Spleen (tissue), 11 donors: ENCODE measurements around the gene PEPD. TPM values are rescaled to one million over a fixed set of nuclear protein-coding genes. Genes with fewer than 3 reads are reported as not detected.

ENCODE experiments used
- DNase-seq: peaks from one replicate; pipeline ENCODE4 v3.0.0-alpha.2; 2020
- H3K27ac ChIP-seq, 8 donors: fragments of 200-600 bp; sonication (generic) in 7 of 8; 1 replicate in 4 of 8; 2 replicates in 4 of 8; pipeline versions ENCODE4 v1.5.0 to v1.8.0; 2016 to 2021; ENCODE audit warnings: inconsistent platforms in 4 of 8, mild to moderate bottlenecking in 4 of 8, moderate library complexity in 1 of 8
- H3K27me3 ChIP-seq, 7 donors: fragments of 200-600 bp; sonication (generic) in 6 of 7; replicated peaks in 1 of 7; 1 replicate in 4 of 7; 2 replicates in 3 of 7; pipeline versions ENCODE4 v1.5.0 to v1.8.0; 2016 to 2021; ENCODE audit warnings: inconsistent platforms in 3 of 7, mild to moderate bottlenecking in 1 of 7
- H3K36me3 ChIP-seq, 6 donors: fragments of 200-600 bp; sonication (generic) in 5 of 6; 1 replicate in 4 of 6; 2 replicates in 2 of 6; pipeline versions ENCODE4 v1.5.0 to v1.8.0; 2016 to 2021; ENCODE audit warnings: inconsistent platforms in 2 of 6
- H3K4me1 ChIP-seq, 6 donors: fragments of 200-600 bp; sonication (generic) in 5 of 6; 1 replicate in 3 of 6; 2 replicates in 3 of 6; pipeline versions ENCODE4 v1.5.0 to v1.8.0; 2016 to 2021; ENCODE audit warnings: inconsistent platforms in 3 of 6
- H3K4me3 ChIP-seq, 8 donors: fragments of 200-600 bp; sonication (generic) in 7 of 8; 1 replicate in 4 of 8; 2 replicates in 4 of 8; pipeline versions ENCODE4 v1.5.0 to v1.8.0; 2016 to 2021; ENCODE audit warnings: inconsistent platforms in 4 of 8, mild to moderate bottlenecking in 4 of 8, moderate library complexity in 2 of 8
- H3K9me3 ChIP-seq, 8 donors: fragments of 200-600 bp; sonication (generic) in 7 of 8; 1 replicate in 4 of 8; 2 replicates in 4 of 8; pipeline versions ENCODE4 v1.5.0 to v1.8.0; 2016 to 2021; ENCODE audit warnings: inconsistent platforms in 4 of 8
- POLR2A ChIP-seq, 3 donors: fragments of 450-650 bp; IDR thresholded peaks; one replicate each; pipeline ENCODE4 v1.5.1; 2017; ENCODE audit warnings: antibody characterized with exemption in 3 of 3, mild to moderate bottlenecking in 1 of 3
- POLR2AphosphoS5 ChIP-seq, 3 donors: sonication (generic); formaldehyde crosslinking; IDR thresholded peaks; one replicate each; pipeline ENCODE4 v1.5.1; 2017; ENCODE audit warnings: antibody characterized with exemption in 3 of 3
- WGBS, 5 donors: extraction: QIAGEN DNeasy Blood & Tissue Kit in 3 of 5; methylation state at CpG; one replicate each; pipeline versions ENCODE4 v1.1.5 to v1.1.7; 2013 to 2018; 5-methylcytosine and 5-hydroxymethylcytosine counted together
- intact Hi-C: fragments of 100-400 bp; cut with DNase I; formaldehyde crosslinking; loops from one replicate; pipeline ENCODE4 v1.15.0; 2023; ENCODE audit warnings: low total_unique reads
- polyA plus RNA-seq, 3 donors: library from polyadenylated mRNA; stranded (reverse); fragments of 200-250 nt; gene quantifications; one replicate each; pipeline ENCODE4 v1.2.1, GENCODE V29; 2013
- total RNA-seq, 7 donors: library from RNA; depleted of rRNA in 3 of 7; stranded (reverse); fragments of >200 nt in 3 of 7; fragmentation: NEBNext Ultra II Directional in 4 of 7; extraction: Animal tissue kit (Norgen Biotek cat#: 25700) in 4 of 7; gene quantifications; one replicate each; pipeline versions ENCODE4 v1.1.0 to v1.2.1, GENCODE V29; 2016 to 2021
- TF ChIP-seq, protein P1 (sequence below), 11 experiments: fragments of 200-600 bp in 7 of 11; fragments of 450-650 bp in 4 of 11; sonication (generic) in 4 of 11; IDR thresholded peaks in 8 of 11; conservative IDR thresholded peaks in 3 of 11; 1 replicate in 7 of 11; 2 replicates in 4 of 11; pipeline versions ENCODE4 v1.4.0 to v1.8.0; 2016 to 2021; ENCODE audit warnings: antibody characterized with exemption in 11 of 11, inconsistent platforms in 4 of 11, mild to moderate bottlenecking in 1 of 11
- donor health status: healthy with polysubstance abuse.
- donor health status: DM: no; HTN: no; CAD: no; lungs with moderate emphysema.
- donor health status: DM: no; HTN: no; CAD: no.
- donor health status: Bipolar disorder and iron deficiency.
- donor health status: healthy.
- donor health status: DM: no; HTN: no; CAD: no.
- donor health status: DM: yes; HTN: yes; CAD: no.

Gene PEPD
- total and polyA plus RNA-seq, 10 donors, result 38.4 to 98.3 (median 69.8) TPM

DNA sequence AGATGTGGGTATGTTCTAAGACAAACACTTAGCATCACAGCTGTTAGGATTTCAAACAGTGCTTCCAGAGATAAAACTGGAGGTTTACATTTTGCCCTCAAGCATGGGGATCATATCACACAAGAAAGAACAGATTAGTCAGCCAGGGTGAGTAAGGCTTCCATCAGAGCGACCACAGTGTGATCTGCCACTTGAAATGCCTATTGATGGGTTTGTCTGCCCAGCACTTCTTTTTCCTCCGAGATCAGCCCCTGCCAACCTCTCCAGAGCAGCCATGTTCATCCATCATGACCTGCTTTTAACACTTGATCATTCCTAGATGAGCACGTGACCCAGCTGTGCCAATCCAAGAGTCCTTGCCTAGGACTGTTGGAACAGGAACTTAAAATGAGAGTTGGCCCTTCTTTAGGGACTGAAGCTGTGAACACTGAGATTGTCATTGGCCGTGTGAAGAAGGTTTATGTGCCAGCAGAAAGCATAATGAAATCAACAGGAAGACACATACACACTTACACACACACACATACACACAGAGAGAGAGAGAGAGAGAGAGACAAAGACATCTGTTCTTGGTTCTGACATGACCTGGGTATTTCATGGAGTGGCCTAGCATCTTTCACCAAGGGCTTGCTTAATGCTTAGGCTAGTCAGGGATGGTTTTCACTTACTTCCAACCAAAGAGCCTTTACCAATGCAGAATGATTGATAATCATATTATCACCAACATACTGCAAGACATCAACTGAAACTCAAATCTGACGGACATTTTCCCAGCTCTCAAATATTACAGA, 153.3 kb downstream of the PEPD start:
- 58 to 79% (median 74%) methylated on average over 5 of the region's 5 CpGs for WGBS, 5 donors
- Histone ChIP-seq H3K27me3 (no peaks in the 10 kb centered on the region), H3K27ac (no peak overlapping the region), H3K9me3 (no peaks in the 10 kb centered on the region), H3K4me1 (peaks cover 0 to 13% (median 3%) of the 10 kb centered on the region in 6 donors), H3K4me3 (no peak overlapping the region), H3K36me3 (no peaks in the 10 kb centered on the region)
- intact Hi-C loops, result no loop called here
- DNase-seq, result no peak
- TF ChIP-seq, protein P1, sequence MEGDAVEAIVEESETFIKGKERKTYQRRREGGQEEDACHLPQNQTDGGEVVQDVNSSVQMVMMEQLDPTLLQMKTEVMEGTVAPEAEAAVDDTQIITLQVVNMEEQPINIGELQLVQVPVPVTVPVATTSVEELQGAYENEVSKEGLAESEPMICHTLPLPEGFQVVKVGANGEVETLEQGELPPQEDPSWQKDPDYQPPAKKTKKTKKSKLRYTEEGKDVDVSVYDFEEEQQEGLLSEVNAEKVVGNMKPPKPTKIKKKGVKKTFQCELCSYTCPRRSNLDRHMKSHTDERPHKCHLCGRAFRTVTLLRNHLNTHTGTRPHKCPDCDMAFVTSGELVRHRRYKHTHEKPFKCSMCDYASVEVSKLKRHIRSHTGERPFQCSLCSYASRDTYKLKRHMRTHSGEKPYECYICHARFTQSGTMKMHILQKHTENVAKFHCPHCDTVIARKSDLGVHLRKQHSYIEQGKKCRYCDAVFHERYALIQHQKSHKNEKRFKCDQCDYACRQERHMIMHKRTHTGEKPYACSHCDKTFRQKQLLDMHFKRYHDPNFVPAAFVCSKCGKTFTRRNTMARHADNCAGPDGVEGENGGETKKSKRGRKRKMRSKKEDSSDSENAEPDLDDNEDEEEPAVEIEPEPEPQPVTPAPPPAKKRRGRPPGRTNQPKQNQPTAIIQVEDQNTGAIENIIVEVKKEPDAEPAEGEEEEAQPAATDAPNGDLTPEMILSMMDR (IDR thresholded peaks at IDR 0.05 in 8 of 11, conservative IDR thresholded peaks at IDR 0.05 in 3 of 11), result no peak
- TF ChIP-seq POLR2A (IDR thresholded peaks at IDR 0.05) (no peak), POLR2AphosphoS5 (IDR thresholded peaks at IDR 0.05) (no peak)

DNA sequence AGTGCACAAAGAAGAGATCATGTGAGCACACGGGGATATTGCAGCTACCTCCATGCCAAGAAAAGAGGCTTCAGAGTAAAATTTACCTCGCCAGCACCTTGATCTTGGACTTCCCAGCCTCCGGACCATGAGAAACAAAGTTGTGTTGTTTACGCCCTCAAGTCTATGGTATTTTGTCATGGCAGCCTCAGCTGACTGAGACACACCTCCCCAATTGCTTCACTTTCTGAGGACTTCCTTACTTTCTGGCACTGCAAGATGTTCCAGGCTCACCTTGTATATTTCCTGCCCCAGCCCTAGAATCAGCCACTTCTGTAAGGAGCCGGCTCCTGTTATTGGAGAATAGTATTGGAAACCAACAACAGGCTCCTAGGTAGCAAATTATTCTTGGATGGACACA, 154.7 kb downstream of the PEPD start:
- TF ChIP-seq POLR2A (IDR thresholded peaks at IDR 0.05), result no peak
- H3K4me1 ChIP-seq, result peaks cover 0 to 4% (median under 1%) of the 10 kb centered on the region in 6 donors
- no peaks in the 10 kb centered on the region for H3K9me3 ChIP-seq
- no peaks in the 10 kb centered on the region for H3K27me3 ChIP-seq
- no peak overlapping the region for H3K4me3 ChIP-seq
- intact Hi-C loops, result no loop called here
- no peaks in the 10 kb centered on the region for H3K36me3 ChIP-seq
- H3K27ac ChIP-seq, result no peak overlapping the region
- 64 to 91% (median 85%) methylated on average over 5 of the region's 5 CpGs for WGBS, 5 donors
- DNase-seq, result no peak

DNA sequence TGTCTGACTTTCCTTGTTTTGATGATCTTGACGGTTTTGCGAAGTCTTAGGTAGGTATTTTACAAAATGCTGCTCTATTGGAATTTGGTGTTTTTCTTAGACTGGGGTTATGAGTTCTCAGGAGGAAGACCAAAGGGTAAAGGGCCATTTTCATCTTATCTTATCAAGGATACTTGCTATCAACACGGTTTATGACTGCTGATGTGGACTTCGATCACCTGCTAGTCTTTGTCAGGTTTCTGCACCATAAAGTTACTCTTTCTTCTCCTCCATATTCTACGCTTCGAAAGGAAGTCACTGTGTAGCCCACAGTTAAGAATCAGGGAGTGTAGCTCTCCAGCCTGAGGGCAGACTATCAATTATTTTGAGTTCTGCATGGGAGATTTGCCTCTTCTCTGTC, 155.5 kb downstream of the PEPD start:
- 70 to 92% (median 77%) methylated on average over 6 of the region's 6 CpGs for WGBS, 5 donors
- H3K4me1 ChIP-seq, result no peaks in the 10 kb centered on the region
- TF ChIP-seq POLR2AphosphoS5 (IDR thresholded peaks at IDR 0.05) (no peak), POLR2A (IDR thresholded peaks at IDR 0.05) (no peak)
- TF ChIP-seq, protein P1 (IDR thresholded peaks at IDR 0.05 in 8 of 11, conservative IDR thresholded peaks at IDR 0.05 in 3 of 11), result no peak
- no peak overlapping the region for H3K27ac ChIP-seq
- no peak for DNase-seq
- no peak overlapping the region for H3K4me3 ChIP-seq
- intact Hi-C loops, result no loop called here
- no peaks in the 10 kb centered on the region for H3K36me3 ChIP-seq
- H3K27me3 ChIP-seq, result no peaks in the 10 kb centered on the region
- H3K9me3 ChIP-seq, result no peaks in the 10 kb centered on the region

DNA sequence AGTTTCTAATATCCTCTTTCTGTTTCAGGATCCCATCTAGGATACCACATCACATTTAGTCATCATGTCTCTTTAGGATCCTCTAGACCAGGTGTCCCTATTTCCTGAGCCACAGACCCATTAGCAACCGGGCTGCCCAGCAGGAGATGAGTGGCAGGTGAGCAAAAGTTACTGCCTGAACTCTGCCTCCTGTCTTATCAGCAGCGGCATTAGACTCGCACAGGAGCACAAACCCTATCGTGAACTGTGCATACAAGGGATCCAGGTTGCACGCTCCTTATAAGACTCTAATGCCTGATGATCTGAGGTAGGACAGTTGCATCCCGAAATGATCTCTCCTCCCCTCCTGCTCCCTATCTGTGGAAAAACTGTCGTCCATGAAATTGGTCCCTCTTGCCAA, 155.9 kb downstream of the PEPD start:
- no peaks in the 10 kb centered on the region for H3K9me3 ChIP-seq
- no peaks in the 10 kb centered on the region for H3K27me3 ChIP-seq
- no peak overlapping the region for H3K4me3 ChIP-seq
- 75 to 85% (median 84%) methylated on average over 7 of the region's 7 CpGs for WGBS, 5 donors
- DNase-seq, result no peak
- TF ChIP-seq POLR2AphosphoS5 (IDR thresholded peaks at IDR 0.05), result no peak
- TF ChIP-seq, protein P1 (IDR thresholded peaks at IDR 0.05 in 8 of 11, conservative IDR thresholded peaks at IDR 0.05 in 3 of 11), result no peak
- no peak for TF ChIP-seq POLR2A (IDR thresholded peaks at IDR 0.05)
- no peaks in the 10 kb centered on the region for H3K36me3 ChIP-seq
- intact Hi-C loops, result no loop called here
- H3K4me1 ChIP-seq, result no peaks in the 10 kb centered on the region
- H3K27ac ChIP-seq, result no peak overlapping the region
